Body of pancreas (tissue), 4 donors: ENCODE data around the gene DUXA. TPM values are rescaled to one million over a fixed set of nuclear protein-coding genes. Genes with fewer than 3 reads are reported as not detected.
"Not testable (repeated sequence)": the region's sequence is repeated elsewhere in the genome, so short reads cannot be mapped to it uniquely, and the experiment has no call there.

Source experiments
- ATAC-seq: fragments of 150-250 bp; one replicate; pipeline ENCODE4 v1.9.1; 2016
- DNase-seq, 4 donors: peaks; one replicate each; pipeline ENCODE4 v3.0.0-alpha.2; 2019
- H3K27ac ChIP-seq, 4 donors: fragments of 200-600 bp; sonication (generic); 1 replicate in 3 of 4; 2 replicates in 1 of 4; pipeline versions ENCODE4 v1.5.1 to v1.6.1; 2016 to 2019; ENCODE audit warnings: mild to moderate bottlenecking in 1 of 4, mixed read lengths in 1 of 4, moderate library complexity in 1 of 4
- H3K27me3 ChIP-seq, 2 donors: fragments of 200-600 bp; sonication (generic); one replicate each; pipeline ENCODE4 v1.6.0; 2016; ENCODE audit warnings: mild to moderate bottlenecking in 1 of 2
- H3K36me3 ChIP-seq, 2 donors: fragments of 200-600 bp; sonication (generic); replicated peaks in 1 of 2; 2 replicates each; pipeline ENCODE4 v1.5.1; 2016; ENCODE audit warnings: low read depth in 2 of 2; ENCODE audit not compliant: insufficient read depth in 1 of 2
- H3K4me1 ChIP-seq: fragments of 200-600 bp; sonication (generic); one replicate; pipeline ENCODE4 v1.6.0; 2016
- H3K4me3 ChIP-seq, 2 donors: fragments of 200-600 bp; sonication (generic); 1 replicate in 1 of 2; 2 replicates in 1 of 2; pipeline ENCODE4 v1.5.1; 2016 to 2019
- H3K9me3 ChIP-seq, 3 donors: fragments of 200-600 bp; sonication (generic); 1 replicate in 2 of 3; 2 replicates in 1 of 3; pipeline ENCODE4 v1.5.1; 2016
- POLR2A ChIP-seq, 3 donors: fragments of 450-650 bp; IDR thresholded peaks; one replicate each; pipeline ENCODE4 v1.6.1; 2016; ENCODE audit warnings: antibody characterized with exemption in 3 of 3, mild to moderate bottlenecking in 2 of 3
- WGBS, 2 donors: methylation state at CpG; one replicate each; pipeline ENCODE4 v1.1.5; 2017; 5-methylcytosine and 5-hydroxymethylcytosine counted together
- intact Hi-C: fragments of 100-400 bp; cut with DNase I; formaldehyde crosslinking; loops from one replicate; pipeline ENCODE4 v1.15.1; 2023
- total RNA-seq, 2 donors: library from RNA; depleted of rRNA; stranded (reverse); fragments of >200 nt; gene quantifications; one replicate each; pipeline ENCODE4 v1.1.0, GENCODE V29; 2016
- TF ChIP-seq, protein P1 (sequence below), 7 experiments: fragments of 450-650 bp in 4 of 7; fragments of 200-600 bp in 3 of 7; sonication (generic) in 3 of 7; IDR thresholded peaks; one replicate each; pipeline ENCODE4 v1.5.1; 2016 to 2019; ENCODE audit warnings: antibody characterized with exemption in 7 of 7

The DUXA gene
- not detected for total RNA-seq

DNA sequence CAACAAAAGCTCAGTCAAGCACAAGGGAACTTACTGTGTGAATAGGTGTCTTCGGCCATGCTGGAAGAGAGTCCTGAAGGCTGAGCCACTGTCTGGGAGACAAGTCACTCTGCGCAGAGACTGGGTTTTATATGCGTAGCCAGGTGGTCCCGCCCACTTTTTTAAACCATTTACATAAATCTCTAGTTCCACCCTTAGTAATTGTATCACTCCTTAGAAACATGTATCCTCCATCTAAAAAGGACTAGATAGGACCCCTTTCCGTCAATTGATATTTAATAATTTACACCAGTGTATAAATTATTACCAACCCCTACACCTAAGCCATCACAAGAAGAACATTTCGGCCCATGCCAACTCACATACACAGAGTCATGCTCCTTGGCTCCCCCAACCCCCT, at the start of gene DUXA:
TSS of gene DUXA (minus strand) at position 101 of the 400 bp plus-strand sequence. CDS start at position 59, 42 bp downstream.
- H3K27ac ChIP-seq: no peak within 1 kb of the TSS
- peaks cover 0 to 3% (median 0%) of the 10 kb centered on the region in 3 donors for H3K9me3 ChIP-seq
- no peak within 1 kb of the TSS for H3K4me3 ChIP-seq
- peaks cover 4% of the 10 kb centered on the region for H3K4me1 ChIP-seq
- WGBS, 2 donors: 68 to 71% methylated on average over 6 of the region's 6 CpGs
- H3K36me3 ChIP-seq: no peaks in the 10 kb centered on the region
- TF ChIP-seq, protein P1, sequence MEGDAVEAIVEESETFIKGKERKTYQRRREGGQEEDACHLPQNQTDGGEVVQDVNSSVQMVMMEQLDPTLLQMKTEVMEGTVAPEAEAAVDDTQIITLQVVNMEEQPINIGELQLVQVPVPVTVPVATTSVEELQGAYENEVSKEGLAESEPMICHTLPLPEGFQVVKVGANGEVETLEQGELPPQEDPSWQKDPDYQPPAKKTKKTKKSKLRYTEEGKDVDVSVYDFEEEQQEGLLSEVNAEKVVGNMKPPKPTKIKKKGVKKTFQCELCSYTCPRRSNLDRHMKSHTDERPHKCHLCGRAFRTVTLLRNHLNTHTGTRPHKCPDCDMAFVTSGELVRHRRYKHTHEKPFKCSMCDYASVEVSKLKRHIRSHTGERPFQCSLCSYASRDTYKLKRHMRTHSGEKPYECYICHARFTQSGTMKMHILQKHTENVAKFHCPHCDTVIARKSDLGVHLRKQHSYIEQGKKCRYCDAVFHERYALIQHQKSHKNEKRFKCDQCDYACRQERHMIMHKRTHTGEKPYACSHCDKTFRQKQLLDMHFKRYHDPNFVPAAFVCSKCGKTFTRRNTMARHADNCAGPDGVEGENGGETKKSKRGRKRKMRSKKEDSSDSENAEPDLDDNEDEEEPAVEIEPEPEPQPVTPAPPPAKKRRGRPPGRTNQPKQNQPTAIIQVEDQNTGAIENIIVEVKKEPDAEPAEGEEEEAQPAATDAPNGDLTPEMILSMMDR (IDR thresholded peaks at IDR 0.05): no peak
- no peak for TF ChIP-seq POLR2A (IDR thresholded peaks at IDR 0.05)
- no peaks in the 10 kb centered on the region for H3K27me3 ChIP-seq
- ATAC-seq (no peak), DNase-seq (no peak)
- intact Hi-C loops: no loop called here

DNA sequence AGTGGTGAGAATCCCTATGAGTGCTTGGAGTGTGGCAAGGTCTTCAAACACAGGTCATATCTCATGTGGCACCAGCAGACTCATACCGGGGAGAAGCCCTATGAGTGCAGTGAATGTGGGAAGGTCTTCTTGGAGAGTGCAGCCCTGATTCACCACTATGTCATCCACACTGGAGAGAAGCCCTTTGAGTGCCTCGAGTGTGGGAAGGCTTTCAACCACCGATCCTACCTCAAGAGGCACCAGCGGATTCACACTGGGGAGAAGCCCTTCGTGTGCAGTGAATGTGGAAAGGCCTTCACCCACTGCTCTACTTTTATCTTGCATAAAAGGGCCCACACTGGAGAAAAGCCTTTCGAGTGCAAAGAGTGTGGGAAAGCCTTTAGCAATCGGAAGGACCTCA, 44.8 kb upstream of the DUXA start:
- DNase-seq (no peak), ATAC-seq (no peak)
- Histone ChIP-seq H3K27ac (no peak overlapping the region), H3K27me3 (no peaks in the 10 kb centered on the region), H3K9me3 (peaks cover 0 to 39% (median 0%) of the 10 kb centered on the region in 3 donors), H3K4me3 (no peak overlapping the region), H3K4me1 (no peaks in the 10 kb centered on the region), H3K36me3 (peaks cover 22% of the 10 kb centered on the region in 2 donors)
- 91 to 100% methylated on average over 4 to 7 of the region's 7 CpGs for WGBS, 2 donors
- intact Hi-C loops: no loop called here
- TF ChIP-seq, protein P1 (IDR thresholded peaks at IDR 0.05): no peak
- TF ChIP-seq POLR2A (IDR thresholded peaks at IDR 0.05): no peak

DNA sequence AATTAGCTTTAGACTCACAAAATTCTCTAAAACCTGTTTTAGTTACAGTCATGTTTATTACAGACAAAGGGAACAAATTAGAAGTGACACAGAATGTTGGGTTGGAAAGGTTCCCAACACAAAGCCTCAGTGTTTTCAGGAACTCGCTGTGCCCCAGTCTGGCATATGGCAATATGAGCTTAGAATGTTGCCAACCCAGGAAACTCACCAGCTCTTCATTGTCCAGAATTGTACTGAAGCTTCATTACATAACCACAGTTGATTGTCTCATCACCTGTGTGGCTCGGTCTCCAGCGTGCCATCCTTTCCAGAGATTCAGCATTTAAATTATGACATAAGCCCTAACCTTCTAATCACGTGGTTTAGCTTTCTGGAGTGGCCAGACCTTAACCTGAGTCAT, 43.1 kb upstream of the DUXA start:
- DNase-seq (no peak), ATAC-seq (no peak)
- no peaks in the 10 kb centered on the region for H3K4me1 ChIP-seq
- peaks cover 0 to 34% (median 0%) of the 10 kb centered on the region in 3 donors for H3K9me3 ChIP-seq
- WGBS, 2 donors: 79 to 97% methylated on average over 4 of the region's 4 CpGs
- H3K4me3 ChIP-seq: no peak overlapping the region
- H3K27me3 ChIP-seq: no peaks in the 10 kb centered on the region
- intact Hi-C loops: no loop called here
- H3K27ac ChIP-seq: no peak overlapping the region
- peaks cover 22 to 30% of the 10 kb centered on the region in 2 donors for H3K36me3 ChIP-seq
- TF ChIP-seq, protein P1 (IDR thresholded peaks at IDR 0.05): no peak
- no peak for TF ChIP-seq POLR2A (IDR thresholded peaks at IDR 0.05)

DNA sequence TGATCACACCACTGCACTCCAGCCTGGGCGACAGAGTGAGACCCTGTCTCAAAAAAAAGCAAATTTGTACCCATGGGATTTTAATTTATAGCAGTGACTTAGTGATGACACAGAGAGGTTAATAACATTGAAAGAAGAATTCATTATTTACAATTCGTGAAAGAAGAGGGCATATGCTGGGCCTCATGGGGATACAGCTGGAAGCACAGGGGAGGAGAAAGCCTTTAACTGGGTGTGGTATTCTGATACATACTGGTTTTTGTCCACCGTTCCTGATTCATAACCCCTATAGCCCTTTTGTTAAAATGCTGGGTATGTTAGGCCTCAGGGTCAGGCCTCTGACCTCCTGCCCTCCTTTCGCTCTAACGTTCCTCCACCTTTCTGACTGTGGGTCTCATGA, 34.9 kb upstream of the DUXA start:
- H3K9me3 ChIP-seq: peaks cover 0 to 10% (median 0%) of the 10 kb centered on the region in 3 donors
- no peak for ATAC-seq
- peaks cover 0 to 9% of the 10 kb centered on the region in 2 donors for H3K36me3 ChIP-seq
- no peaks in the 10 kb centered on the region for H3K4me1 ChIP-seq
- intact Hi-C loops: no loop called here
- H3K27me3 ChIP-seq: no peaks in the 10 kb centered on the region
- TF ChIP-seq, protein P1 (IDR thresholded peaks at IDR 0.05): no peak
- no peak for DNase-seq
- H3K27ac ChIP-seq: no peak overlapping the region
- 92 to 95% methylated on average over 5 of the region's 5 CpGs for WGBS, 2 donors
- H3K4me3 ChIP-seq: no peak overlapping the region

DNA sequence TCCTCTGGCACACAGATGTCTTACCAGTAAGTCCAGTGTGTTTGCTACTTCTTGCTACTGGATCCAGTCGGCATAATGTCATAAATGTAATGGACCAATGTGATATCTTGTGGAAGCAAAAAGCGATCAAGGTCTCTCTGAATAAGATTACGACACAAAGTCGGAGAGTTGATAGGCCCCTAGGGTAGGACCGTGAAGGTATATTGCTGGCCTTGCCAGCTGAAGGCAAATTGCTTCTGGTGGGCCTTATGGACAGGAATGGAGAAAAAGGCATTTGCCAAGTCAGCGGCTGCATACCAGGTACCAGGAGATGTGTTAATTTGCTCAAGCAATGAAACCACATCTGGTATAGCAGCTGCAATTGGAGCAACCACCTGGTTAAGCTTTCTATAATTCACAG, 30.6 kb upstream of the DUXA start:
- H3K27ac ChIP-seq, H3K4me1 ChIP-seq, intact Hi-C loops, H3K27me3 ChIP-seq, H3K4me3 ChIP-seq, ATAC-seq, DNase-seq, H3K9me3 ChIP-seq: not testable (repeated sequence)
- H3K36me3 ChIP-seq: peaks cover 12 to 14% of the 10 kb centered on the region in 2 donors
- 95 to 98% methylated on average over 6 of the region's 6 CpGs for WGBS, 2 donors
